Osteocyte (in vitro differentiated cells): ENCODE data around the gene GMNN. TPM values are rescaled to one million over a fixed set of nuclear protein-coding genes. Genes with fewer than 3 reads are reported as not detected.

Experiments
- DNase-seq: peaks from one replicate; pipeline ENCODE4 v3.0.0; 2021; ENCODE audit warnings: mixed read lengths; ENCODE audit not compliant: unreplicated experiment; ENCODE audit errors: extremely low spot score
- H3K27ac Mint-ChIP-seq: one replicate; pipeline ENCODE4 v1.8.0; 2021; ENCODE audit warnings: mild to moderate bottlenecking, mixed read lengths; ENCODE audit not compliant: unreplicated experiment
- H3K27me3 Mint-ChIP-seq: one replicate; pipeline ENCODE4 v1.8.0; 2021; ENCODE audit warnings: mixed read lengths; ENCODE audit not compliant: unreplicated experiment
- H3K36me3 Mint-ChIP-seq: one replicate; pipeline ENCODE4 v1.8.0; 2021; ENCODE audit warnings: mixed read lengths; ENCODE audit not compliant: unreplicated experiment
- H3K4me1 Mint-ChIP-seq: one replicate; pipeline ENCODE4 v1.8.0; 2021; ENCODE audit warnings: mixed read lengths; ENCODE audit not compliant: unreplicated experiment
- H3K4me3 Mint-ChIP-seq: one replicate; pipeline ENCODE4 v1.8.0; 2021; ENCODE audit warnings: mild to moderate bottlenecking, moderate library complexity, mixed read lengths; ENCODE audit not compliant: unreplicated experiment
- H3K9me3 Mint-ChIP-seq: one replicate; pipeline ENCODE4 v1.8.0; 2021; ENCODE audit warnings: mixed read lengths; ENCODE audit not compliant: unreplicated experiment
- CTCF ChIP-seq: fragments of 200-600 bp; sonication (generic); IDR thresholded peaks from 2 replicates; pipeline ENCODE4 v1.5.0; 2021; ENCODE audit warnings: antibody characterized with exemption, mild to moderate bottlenecking, moderate library complexity
- total RNA-seq: library from RNA; stranded (reverse); gene quantifications from 2 replicates; pipeline ENCODE4 v1.2.1, GENCODE V29; 2021

Gene GMNN
- total RNA-seq, 1 donor from 2014 or later = 26.4 TPM

- no peak for TF ChIP-seq CTCF
- H3K9me3 Mint-ChIP-seq = no peaks in the 10 kb centered on the region
- no peak for DNase-seq
- no peaks in the 10 kb centered on the region for H3K36me3 Mint-ChIP-seq
- no peaks in the 10 kb centered on the region for H3K27me3 Mint-ChIP-seq
- peaks cover 58% of the 10 kb centered on the region for H3K4me1 Mint-ChIP-seq
- H3K4me3 Mint-ChIP-seq = peak within 1 kb of the TSS; percentile 53
- H3K27ac Mint-ChIP-seq = peak within 1 kb of the TSS; percentile 80
Measured at GRCh38 chr6:24798740-24799540, 24.2 kb downstream of the GMNN start, which contains the start of gene ARMH2. Gene ARMH2, minus strand, starts transcription at chr6:24798917. Its CDS starts 60 bp downstream, at chr6:24798857.

GRCh38 chr6:24799541-24799915, 24.8 kb downstream of the GMNN start:
- no peak for TF ChIP-seq CTCF
- DNase-seq = no peak
- Mint-ChIP-seq H3K9me3 (no peaks in the 10 kb centered on the region), H3K27ac (peak overlapping the region; percentile 24), H3K4me3 (no peak overlapping the region), H3K27me3 (no peaks in the 10 kb centered on the region), H3K4me1 (peaks cover 59% of the 10 kb centered on the region), H3K36me3 (no peaks in the 10 kb centered on the region)

- no peak for DNase-seq
- Mint-ChIP-seq H3K9me3 (no peaks in the 10 kb centered on the region), H3K27me3 (no peaks in the 10 kb centered on the region), H3K27ac (peak overlapping the region; percentile 23), H3K4me1 (peaks cover 44% of the 10 kb centered on the region), H3K4me3 (no peak overlapping the region), H3K36me3 (no peaks in the 10 kb centered on the region)
- TF ChIP-seq CTCF = no peak
Measured at GRCh38 chr6:24802271-24803059, 27.7 kb downstream of the GMNN start.

GRCh38 chr6:24807584-24807983, 32.8 kb downstream of the GMNN start:
- TF ChIP-seq CTCF = no peak
- Mint-ChIP-seq H3K27ac (no peak overlapping the region), H3K9me3 (no peaks in the 10 kb centered on the region), H3K4me3 (no peak overlapping the region), H3K27me3 (no peaks in the 10 kb centered on the region), H3K4me1 (peaks cover 15% of the 10 kb centered on the region), H3K36me3 (no peaks in the 10 kb centered on the region)
- no peak for DNase-seq

GRCh38 chr6:24809728-24810127, 35.0 kb downstream of the GMNN start:
- H3K27ac Mint-ChIP-seq = no peak overlapping the region
- H3K36me3 Mint-ChIP-seq = no peaks in the 10 kb centered on the region
- no peak overlapping the region for H3K4me3 Mint-ChIP-seq
- no peak for TF ChIP-seq CTCF
- H3K9me3 Mint-ChIP-seq = no peaks in the 10 kb centered on the region
- DNase-seq = no peak
- H3K4me1 Mint-ChIP-seq = peaks cover 7% of the 10 kb centered on the region
- H3K27me3 Mint-ChIP-seq = no peaks in the 10 kb centered on the region
